ENCODE data around the gene NHSL2.

- TF ChIP-seq, protein P1, sequence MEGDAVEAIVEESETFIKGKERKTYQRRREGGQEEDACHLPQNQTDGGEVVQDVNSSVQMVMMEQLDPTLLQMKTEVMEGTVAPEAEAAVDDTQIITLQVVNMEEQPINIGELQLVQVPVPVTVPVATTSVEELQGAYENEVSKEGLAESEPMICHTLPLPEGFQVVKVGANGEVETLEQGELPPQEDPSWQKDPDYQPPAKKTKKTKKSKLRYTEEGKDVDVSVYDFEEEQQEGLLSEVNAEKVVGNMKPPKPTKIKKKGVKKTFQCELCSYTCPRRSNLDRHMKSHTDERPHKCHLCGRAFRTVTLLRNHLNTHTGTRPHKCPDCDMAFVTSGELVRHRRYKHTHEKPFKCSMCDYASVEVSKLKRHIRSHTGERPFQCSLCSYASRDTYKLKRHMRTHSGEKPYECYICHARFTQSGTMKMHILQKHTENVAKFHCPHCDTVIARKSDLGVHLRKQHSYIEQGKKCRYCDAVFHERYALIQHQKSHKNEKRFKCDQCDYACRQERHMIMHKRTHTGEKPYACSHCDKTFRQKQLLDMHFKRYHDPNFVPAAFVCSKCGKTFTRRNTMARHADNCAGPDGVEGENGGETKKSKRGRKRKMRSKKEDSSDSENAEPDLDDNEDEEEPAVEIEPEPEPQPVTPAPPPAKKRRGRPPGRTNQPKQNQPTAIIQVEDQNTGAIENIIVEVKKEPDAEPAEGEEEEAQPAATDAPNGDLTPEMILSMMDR (IDR thresholded peaks at IDR 0.05) = no peak
- TF ChIP-seq, protein P2, sequence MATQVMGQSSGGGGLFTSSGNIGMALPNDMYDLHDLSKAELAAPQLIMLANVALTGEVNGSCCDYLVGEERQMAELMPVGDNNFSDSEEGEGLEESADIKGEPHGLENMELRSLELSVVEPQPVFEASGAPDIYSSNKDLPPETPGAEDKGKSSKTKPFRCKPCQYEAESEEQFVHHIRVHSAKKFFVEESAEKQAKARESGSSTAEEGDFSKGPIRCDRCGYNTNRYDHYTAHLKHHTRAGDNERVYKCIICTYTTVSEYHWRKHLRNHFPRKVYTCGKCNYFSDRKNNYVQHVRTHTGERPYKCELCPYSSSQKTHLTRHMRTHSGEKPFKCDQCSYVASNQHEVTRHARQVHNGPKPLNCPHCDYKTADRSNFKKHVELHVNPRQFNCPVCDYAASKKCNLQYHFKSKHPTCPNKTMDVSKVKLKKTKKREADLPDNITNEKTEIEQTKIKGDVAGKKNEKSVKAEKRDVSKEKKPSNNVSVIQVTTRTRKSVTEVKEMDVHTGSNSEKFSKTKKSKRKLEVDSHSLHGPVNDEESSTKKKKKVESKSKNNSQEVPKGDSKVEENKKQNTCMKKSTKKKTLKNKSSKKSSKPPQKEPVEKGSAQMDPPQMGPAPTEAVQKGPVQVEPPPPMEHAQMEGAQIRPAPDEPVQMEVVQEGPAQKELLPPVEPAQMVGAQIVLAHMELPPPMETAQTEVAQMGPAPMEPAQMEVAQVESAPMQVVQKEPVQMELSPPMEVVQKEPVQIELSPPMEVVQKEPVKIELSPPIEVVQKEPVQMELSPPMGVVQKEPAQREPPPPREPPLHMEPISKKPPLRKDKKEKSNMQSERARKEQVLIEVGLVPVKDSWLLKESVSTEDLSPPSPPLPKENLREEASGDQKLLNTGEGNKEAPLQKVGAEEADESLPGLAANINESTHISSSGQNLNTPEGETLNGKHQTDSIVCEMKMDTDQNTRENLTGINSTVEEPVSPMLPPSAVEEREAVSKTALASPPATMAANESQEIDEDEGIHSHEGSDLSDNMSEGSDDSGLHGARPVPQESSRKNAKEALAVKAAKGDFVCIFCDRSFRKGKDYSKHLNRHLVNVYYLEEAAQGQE (IDR thresholded peaks at IDR 0.05; ENCODE audit: insufficient read depth in 1 of 2, low read depth in 2 of 2, low read length in 1 of 2) = no peak
- TF ChIP-seq SIN3A (IDR thresholded peaks at IDR 0.05; ENCODE audit: borderline replicate concordance, insufficient read depth, low read depth, low read length) = no peak
Observed at GRCh38 chrX:72045141-72045540, 134.5 kb downstream of the NHSL2 start.

All from Panc1 (cell line).